22Rv1 (cell line): ENCODE data around the gene ITPK1.
"Not testable (repeated sequence)": the region's sequence is repeated elsewhere in the genome, so short reads cannot be mapped to it uniquely, and the experiment has no call there.

ENCODE experiments used
- H3K27ac ChIP-seq: fragments of 450-650 bp; 2 replicates; pipeline ENCODE4 v1.5.1; 2017
- ZFX ChIP-seq: fragments of 450-650 bp; IDR thresholded peaks from 2 replicates; pipeline ENCODE4 v1.6.1; 2017; ENCODE audit warnings: antibody characterized with exemption, borderline replicate concordance
- TF ChIP-seq, protein P1 (sequence below): fragments of 450-650 bp; IDR thresholded peaks from 2 replicates; pipeline ENCODE4 v1.5.1; 2017; ENCODE audit warnings: mild to moderate bottlenecking

Gene ITPK1

GRCh38 chr14:93106541-93107156, 9.1 kb downstream of the ITPK1 start:
- no peak overlapping the region for H3K27ac ChIP-seq
- no peak for TF ChIP-seq ZFX
- TF ChIP-seq, protein P1, sequence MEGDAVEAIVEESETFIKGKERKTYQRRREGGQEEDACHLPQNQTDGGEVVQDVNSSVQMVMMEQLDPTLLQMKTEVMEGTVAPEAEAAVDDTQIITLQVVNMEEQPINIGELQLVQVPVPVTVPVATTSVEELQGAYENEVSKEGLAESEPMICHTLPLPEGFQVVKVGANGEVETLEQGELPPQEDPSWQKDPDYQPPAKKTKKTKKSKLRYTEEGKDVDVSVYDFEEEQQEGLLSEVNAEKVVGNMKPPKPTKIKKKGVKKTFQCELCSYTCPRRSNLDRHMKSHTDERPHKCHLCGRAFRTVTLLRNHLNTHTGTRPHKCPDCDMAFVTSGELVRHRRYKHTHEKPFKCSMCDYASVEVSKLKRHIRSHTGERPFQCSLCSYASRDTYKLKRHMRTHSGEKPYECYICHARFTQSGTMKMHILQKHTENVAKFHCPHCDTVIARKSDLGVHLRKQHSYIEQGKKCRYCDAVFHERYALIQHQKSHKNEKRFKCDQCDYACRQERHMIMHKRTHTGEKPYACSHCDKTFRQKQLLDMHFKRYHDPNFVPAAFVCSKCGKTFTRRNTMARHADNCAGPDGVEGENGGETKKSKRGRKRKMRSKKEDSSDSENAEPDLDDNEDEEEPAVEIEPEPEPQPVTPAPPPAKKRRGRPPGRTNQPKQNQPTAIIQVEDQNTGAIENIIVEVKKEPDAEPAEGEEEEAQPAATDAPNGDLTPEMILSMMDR = no peak

DNA sequence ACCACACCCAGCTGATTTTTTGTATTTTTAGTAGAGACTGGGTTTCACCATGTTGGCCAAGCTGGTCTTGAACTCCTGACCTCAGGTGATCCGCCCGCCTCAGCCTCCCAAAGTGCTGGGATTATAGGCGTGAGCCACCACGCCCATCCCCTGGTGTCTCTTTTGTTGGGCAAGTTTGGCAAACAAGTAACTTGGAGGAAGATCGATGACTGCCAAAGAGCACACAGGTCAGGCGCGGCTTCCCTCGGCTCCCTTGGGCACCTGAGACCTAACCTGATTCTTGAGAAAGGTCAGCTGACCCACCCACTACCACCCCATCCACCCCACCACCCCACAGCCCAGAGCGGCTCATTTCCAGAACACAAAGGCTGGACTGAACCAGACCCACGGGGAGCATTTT, 9.9 kb downstream of the ITPK1 start:
- not testable (repeated sequence) for H3K27ac ChIP-seq

- H3K27ac ChIP-seq = no peak overlapping the region
- TF ChIP-seq ZFX = no peak
- TF ChIP-seq, protein P1 = no peak
These were observed 10.4 kb downstream of the ITPK1 start for GRCh38 chr14:93105362-93105761.

DNA sequence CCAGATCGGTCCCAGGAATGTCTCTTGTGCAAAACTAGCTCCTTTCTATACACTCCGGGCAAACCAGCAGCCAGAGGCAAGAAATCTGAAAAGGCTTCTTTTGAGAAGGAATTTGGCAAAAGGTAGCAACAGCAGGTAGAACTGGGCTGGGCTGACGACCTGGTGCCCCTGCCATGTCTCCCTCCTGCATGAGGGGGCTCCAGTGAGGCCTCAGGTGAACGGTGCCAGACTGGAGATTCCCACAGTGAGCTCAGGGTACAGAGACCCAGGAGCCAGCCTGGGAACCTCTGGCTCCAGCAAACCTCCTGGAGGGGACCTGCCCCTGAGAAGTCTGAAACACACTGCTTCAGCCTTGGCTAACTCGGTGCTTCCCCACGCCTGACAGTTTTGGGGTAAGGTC, 10.8 kb downstream of the ITPK1 start:
- TF ChIP-seq, protein P1 = no peak
- TF ChIP-seq ZFX = no peak
- H3K27ac ChIP-seq = no peak overlapping the region

DNA sequence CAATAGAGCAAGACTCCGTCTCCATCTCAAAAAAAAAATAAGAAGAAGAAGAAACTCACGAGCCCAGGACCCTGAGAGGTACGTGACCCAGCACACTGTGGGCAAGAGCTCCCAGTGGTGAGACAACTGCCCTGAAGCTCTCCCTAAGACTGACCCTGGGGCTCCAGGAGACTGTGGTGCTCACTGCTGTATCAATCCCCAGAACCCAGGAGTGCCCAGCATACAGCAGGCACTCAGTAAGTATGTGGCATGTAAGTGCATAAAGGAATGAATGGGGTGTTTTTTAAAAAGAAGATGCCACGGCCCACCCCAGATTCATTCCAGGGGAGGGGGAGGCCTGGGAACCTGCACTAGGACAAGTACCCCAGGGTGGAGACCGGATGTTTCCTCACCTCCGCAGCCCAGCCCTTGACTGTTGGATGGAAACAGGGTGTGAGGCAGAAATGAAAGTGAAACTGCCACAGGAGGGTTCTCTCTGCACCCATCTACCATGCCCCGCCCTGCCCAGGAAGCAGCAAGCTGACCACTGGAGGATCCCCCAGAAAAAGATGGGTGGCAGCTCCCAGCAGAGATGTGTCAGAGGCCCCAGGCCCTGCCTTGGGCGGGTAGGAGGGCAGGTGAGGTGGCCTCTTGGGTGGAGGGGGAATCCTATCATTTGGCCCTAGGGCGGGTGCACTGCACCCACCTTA, 12.2 kb downstream of the ITPK1 start:
- H3K27ac ChIP-seq = no peak overlapping the region
- no peak for TF ChIP-seq ZFX
- TF ChIP-seq, protein P1 = no peak

DNA sequence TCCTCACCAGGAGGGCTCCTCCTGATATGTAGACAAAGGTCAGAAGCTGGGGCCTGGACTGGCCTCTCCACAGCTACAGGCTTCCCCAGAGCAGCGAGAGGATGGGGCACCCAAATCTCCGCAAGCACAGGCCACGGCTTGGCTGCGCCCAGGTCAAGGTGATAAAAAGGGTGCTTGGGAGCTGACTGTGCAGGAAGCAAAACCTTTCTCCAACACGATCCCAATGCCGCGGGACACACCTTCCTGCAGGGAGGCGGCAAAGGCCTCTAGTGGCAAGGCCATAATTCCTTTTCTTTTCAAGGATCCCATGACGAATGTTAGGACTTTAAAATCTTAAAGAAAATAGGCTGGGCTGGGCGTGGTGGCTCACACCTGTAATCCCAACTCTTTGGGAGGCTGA, 13.6 kb downstream of the ITPK1 start:
- no peak overlapping the region for H3K27ac ChIP-seq
- TF ChIP-seq, protein P1 = no peak
- TF ChIP-seq ZFX = no peak

DNA sequence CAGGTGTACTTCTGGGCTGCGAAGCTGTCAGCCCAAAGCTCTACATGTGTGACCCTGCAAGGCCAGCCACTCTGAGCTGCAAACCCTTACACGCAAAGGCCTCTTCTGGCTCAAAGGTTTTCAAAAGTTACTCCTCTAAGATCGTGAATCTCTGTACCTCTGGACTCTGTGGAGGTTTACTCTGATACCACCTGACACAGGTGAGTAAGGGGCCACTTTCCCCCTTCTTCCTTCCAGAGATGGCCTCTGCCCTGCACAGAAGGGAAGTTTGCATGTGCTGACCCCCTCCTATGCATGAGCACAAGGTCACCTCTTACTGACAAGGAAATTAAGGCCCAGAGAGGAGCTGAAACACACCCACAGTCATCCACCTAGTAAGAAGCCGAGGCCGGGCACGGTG, 14.5 kb downstream of the ITPK1 start:
- no peak overlapping the region for H3K27ac ChIP-seq
- no peak for TF ChIP-seq ZFX
- TF ChIP-seq, protein P1 = no peak

- TF ChIP-seq ZFX = no peak
- TF ChIP-seq, protein P1 = no peak
- no peak overlapping the region for H3K27ac ChIP-seq
These were observed 15.2 kb downstream of the ITPK1 start for GRCh38 chr14:93100570-93100969.
